ENCODE data around the gene CXCL10. TPM values are rescaled to one million over a fixed set of nuclear protein-coding genes. Genes with fewer than 3 reads are reported as not detected.

The CXCL10 gene
- total RNA-seq, 1 donor from 2014 or later: not detected

DNA sequence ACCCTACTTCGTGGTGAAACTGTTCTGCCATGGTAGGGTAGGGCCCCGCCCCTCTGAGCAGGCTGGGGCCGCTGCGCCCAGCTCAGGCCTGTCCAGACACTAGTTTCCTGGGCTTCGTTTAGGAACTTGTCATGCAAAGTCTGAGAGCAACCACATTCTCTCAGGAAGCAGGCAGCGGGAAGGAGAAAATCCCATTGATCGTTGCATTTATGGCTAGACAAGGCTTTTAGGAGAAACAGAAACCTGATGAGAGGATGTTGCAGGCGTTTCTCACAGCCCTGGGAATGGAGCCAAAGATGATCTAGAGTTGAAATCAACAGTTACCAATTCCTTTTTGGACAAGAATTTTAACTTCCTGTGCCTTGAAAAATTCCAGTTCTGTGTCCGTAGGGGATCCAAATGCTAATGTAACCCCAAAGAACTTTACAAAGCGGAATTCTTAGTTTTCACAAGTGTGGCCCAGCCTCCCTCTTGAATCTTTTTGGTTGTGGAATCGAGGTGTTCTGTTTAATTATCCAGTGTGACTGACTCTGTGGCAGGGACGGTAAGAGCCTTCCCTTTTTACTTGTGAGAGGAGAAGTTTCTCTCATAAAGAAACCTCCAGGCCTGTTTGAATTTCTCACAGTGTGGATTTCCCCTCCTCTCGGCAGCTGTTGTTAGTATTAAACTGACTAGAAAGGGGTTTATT lies 11.5 kb downstream of the CXCL10 start:
- H3K9me3 Mint-ChIP-seq: no peaks in the 10 kb centered on the region
- H3K27me3 Mint-ChIP-seq (ENCODE audit: low read depth): peaks cover 16% of the 10 kb centered on the region
- no peak for DNase-seq (ENCODE audit: low spot score in 2 of 2, unreplicated experiment in 2 of 2)
- TF ChIP-seq, protein P1, sequence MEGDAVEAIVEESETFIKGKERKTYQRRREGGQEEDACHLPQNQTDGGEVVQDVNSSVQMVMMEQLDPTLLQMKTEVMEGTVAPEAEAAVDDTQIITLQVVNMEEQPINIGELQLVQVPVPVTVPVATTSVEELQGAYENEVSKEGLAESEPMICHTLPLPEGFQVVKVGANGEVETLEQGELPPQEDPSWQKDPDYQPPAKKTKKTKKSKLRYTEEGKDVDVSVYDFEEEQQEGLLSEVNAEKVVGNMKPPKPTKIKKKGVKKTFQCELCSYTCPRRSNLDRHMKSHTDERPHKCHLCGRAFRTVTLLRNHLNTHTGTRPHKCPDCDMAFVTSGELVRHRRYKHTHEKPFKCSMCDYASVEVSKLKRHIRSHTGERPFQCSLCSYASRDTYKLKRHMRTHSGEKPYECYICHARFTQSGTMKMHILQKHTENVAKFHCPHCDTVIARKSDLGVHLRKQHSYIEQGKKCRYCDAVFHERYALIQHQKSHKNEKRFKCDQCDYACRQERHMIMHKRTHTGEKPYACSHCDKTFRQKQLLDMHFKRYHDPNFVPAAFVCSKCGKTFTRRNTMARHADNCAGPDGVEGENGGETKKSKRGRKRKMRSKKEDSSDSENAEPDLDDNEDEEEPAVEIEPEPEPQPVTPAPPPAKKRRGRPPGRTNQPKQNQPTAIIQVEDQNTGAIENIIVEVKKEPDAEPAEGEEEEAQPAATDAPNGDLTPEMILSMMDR (IDR thresholded peaks at IDR 0.05; ENCODE audit: unreplicated experiment): no peak
- H3K4me3 Mint-ChIP-seq: no peak overlapping the region
- peaks cover 16% of the 10 kb centered on the region for H3K4me1 Mint-ChIP-seq
- H3K27ac Mint-ChIP-seq: peak overlapping the region; percentile 89
- no peaks in the 10 kb centered on the region for H3K36me3 Mint-ChIP-seq

GRCh38 chr4:76011018-76011670 lies 12.2 kb downstream of the CXCL10 start:
- Mint-ChIP-seq H3K36me3 (no peaks in the 10 kb centered on the region), H3K4me1 (peaks cover 16% of the 10 kb centered on the region), H3K4me3 (no peak overlapping the region), H3K27me3 (ENCODE audit: low read depth) (peaks cover 18% of the 10 kb centered on the region), H3K9me3 (no peaks in the 10 kb centered on the region), H3K27ac (peak overlapping the region; percentile 89)
- DNase-seq (ENCODE audit: low spot score in 2 of 2, unreplicated experiment in 2 of 2): no peak
- TF ChIP-seq, protein P1 (IDR thresholded peaks at IDR 0.05; ENCODE audit: unreplicated experiment): no peak

- no peak for DNase-seq (ENCODE audit: low spot score in 2 of 2, unreplicated experiment in 2 of 2)
- peaks cover 24% of the 10 kb centered on the region for H3K27me3 Mint-ChIP-seq (ENCODE audit: low read depth)
- TF ChIP-seq, protein P1 (IDR thresholded peaks at IDR 0.05; ENCODE audit: unreplicated experiment): no peak
- no peaks in the 10 kb centered on the region for H3K36me3 Mint-ChIP-seq
- no peak overlapping the region for H3K27ac Mint-ChIP-seq
- peaks cover 16% of the 10 kb centered on the region for H3K4me1 Mint-ChIP-seq
- H3K4me3 Mint-ChIP-seq: no peak overlapping the region
- H3K9me3 Mint-ChIP-seq: no peaks in the 10 kb centered on the region
Observed at GRCh38 chr4:76010576-76010975, 12.7 kb downstream of the CXCL10 start.

DNA sequence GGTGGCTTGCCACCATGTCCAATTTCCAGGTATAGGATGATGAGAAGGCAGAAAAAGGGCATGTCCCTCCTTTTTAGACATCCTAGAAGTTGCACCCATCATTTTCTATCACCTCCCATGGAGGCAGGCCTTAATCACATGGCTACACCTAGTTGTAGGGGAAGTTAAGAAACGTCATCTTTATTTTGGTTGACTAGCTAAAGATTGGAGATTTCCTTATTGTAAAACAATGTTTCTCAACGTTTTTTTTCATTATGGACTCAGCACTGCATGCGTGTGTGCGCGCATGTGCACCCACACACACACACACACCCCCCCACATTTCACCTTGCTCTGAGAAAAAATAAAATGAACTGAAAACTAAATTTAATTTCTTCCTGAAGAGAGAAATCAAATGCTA lies 14.0 kb downstream of the CXCL10 start:
- peaks cover 16% of the 10 kb centered on the region for H3K4me1 Mint-ChIP-seq
- no peak for DNase-seq (ENCODE audit: low spot score in 2 of 2, unreplicated experiment in 2 of 2)
- no peak overlapping the region for H3K27ac Mint-ChIP-seq
- no peaks in the 10 kb centered on the region for H3K9me3 Mint-ChIP-seq
- TF ChIP-seq, protein P1 (IDR thresholded peaks at IDR 0.05; ENCODE audit: unreplicated experiment): no peak
- no peaks in the 10 kb centered on the region for H3K36me3 Mint-ChIP-seq
- H3K27me3 Mint-ChIP-seq (ENCODE audit: low read depth): peaks cover 26% of the 10 kb centered on the region
- H3K4me3 Mint-ChIP-seq: no peak overlapping the region

- TF ChIP-seq, protein P1 (IDR thresholded peaks at IDR 0.05; ENCODE audit: unreplicated experiment): no peak
- H3K4me1 Mint-ChIP-seq: peaks cover 10% of the 10 kb centered on the region
Observed at GRCh38 chr4:76007089-76007862, 16.0 kb downstream of the CXCL10 start, which contains the start of gene CXCL9. TSS of gene CXCL9 (minus strand) at chr4:76007509. CDS start at chr4:76007449, 60 bp downstream.

More at GRCh38 chr4:76007089-76007862, 16.0 kb downstream of the CXCL10 start, which contains the start of gene CXCL9:
- Mint-ChIP-seq H3K27ac (no peak within 1 kb of the TSS), H3K27me3 (ENCODE audit: low read depth) (peaks cover 43% of the 10 kb centered on the region), H3K36me3 (no peaks in the 10 kb centered on the region), H3K4me3 (no peak within 1 kb of the TSS), H3K9me3 (no peaks in the 10 kb centered on the region)
- no peak for DNase-seq (ENCODE audit: low spot score in 2 of 2, unreplicated experiment in 2 of 2)
